HK-2 (cell line): ENCODE data around the gene CTSV.
A peak's percentile ranks its signal among the peaks of the same experiment; 100 is the strongest.
"Not testable (repeated sequence)": the region's sequence is repeated elsewhere in the genome, so short reads cannot be mapped to it uniquely, and the experiment has no call there.

Experiments
- DNase-seq: peaks from one replicate; pipeline ENCODE4 v3.0.0-alpha.2; 2018; ENCODE audit not compliant: unreplicated experiment

Gene CTSV

DNA sequence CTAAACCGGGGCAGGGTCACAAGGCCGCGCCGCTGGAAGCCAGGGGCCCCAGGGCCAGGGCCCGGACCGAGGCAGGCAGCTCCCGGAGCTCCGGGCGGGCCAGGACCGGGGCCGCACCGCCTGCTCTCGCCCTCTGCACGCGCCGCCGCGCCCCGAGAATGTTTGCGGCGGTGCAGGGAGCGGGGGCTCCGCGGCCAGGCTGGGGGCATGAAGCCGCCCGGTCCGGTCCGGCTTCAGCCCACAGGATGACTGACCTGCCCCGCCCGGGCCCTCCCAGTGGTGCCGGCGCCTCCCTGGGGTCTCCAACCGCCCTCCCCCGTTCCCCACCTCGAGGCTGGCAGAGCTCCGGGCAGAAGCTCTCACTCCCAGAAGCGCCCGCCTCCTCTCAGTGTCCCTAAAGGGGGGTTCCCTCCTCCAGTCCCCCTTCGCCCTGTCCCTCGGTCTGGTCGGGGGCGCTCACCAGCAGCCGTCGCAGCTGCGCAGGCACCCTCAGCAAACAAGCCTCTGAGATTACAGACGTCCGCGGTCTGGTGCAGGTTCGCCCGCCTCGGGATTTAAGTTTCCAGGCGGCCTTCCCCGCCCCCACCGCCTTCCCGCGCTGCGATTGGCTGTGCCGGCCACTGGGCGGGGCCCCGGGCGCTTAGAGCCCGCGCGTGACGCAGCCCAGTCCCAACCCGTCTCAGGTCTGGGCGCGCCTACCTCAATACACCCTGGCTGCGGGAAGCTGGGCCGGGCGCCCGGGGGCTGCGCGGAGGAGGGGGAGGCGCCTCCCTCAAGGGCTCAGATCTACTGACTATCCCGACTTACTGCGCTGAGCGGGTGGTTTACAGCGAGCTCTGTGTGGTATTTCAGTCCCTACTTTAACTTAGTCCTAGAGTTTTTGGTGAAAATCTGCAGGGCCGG, at the start of gene CTSV:
Gene CTSV (minus strand): TSS at position 532 of the 903 bp plus-strand sequence. CDS start 1,099 bp downstream, outside the sequence.
- peak; percentile 91 for DNase-seq

GRCh38 chr9:97087668-97088215, 48.8 kb upstream of the CTSV start:
- not testable (repeated sequence) for DNase-seq

GRCh38 chr9:97084562-97084991, 45.6 kb upstream of the CTSV start:
- DNase-seq, result not testable (repeated sequence)

DNA sequence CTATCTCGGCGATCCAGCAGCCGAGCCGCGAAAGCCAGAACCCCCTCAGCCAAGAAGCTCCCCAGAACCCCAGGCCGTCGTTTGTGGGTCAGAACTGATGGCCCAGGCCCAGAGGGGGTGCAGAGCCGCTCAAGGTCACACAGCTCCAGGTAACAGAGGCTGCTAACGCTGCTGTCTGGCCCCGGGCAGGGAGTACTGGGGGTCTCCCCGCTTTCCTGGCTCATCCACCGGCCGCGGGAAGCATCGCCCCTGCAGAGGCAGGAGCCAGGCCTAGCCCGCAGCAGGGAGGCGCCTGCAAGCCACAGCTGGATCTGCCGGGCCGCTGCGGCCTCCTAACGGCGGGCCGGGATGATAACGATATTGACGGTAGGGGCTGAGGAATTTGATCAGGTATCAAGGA, 39.4 kb upstream of the CTSV start:
- no peak for DNase-seq

GRCh38 chr9:97077452-97078295, 38.7 kb upstream of the CTSV start:
- no peak for DNase-seq

DNA sequence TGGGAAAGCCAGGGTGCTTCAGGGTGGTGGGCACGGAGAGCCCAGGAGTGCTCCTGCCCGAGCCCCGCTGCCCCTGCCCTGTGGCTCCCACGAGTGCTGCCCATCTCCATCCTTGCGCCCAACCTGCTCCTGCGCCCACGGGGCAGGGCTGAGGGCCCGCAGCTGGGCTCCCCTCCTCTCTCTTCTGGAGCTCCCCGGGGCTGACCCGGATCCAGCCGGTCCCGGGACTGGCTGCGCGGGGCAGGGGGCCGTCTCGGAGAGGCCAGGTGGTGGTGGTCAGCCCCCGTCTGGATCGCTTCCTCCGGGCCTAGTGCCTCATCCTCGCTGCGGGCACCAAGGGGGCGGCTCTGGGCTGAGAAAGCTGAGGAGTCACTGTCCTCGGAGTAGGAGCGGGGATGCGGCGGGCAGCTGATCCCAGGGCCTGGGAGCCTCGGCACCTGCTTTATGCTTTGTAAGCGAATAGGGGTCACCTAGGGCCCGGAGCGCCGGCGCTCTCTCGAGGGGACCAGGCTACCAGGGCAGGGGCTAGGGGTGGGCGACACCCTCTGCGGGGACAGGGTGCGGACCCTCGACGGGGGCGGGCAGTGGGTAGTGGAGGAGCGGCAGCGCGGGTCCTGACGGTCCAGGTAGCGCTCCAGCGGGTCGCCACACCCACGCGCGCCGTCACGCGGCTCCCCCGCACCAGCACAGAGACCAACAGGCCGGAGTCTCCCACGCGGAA, 37.9 kb upstream of the CTSV start:
- not testable (repeated sequence) for DNase-seq

DNA sequence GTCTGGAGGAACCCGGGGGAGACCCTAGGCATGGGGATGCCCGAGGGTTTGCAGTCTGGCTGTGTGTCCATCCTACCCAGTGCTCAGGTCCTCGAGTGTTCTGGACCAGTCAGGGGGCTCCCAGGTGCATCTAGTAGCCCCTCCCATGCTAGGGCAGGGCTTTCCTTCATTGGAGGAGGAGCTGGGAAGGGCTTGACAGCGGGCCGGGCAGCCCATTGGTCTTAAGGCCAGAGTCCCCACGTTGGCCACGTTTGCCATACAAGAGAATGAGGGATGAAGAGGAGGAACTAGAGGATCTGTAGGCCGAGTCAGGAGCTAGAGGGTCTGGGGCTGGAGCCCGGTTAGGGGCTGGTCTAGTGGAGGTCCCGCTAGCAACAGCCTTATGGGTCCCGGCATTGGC, 37.3 kb upstream of the CTSV start:
- no peak for DNase-seq

DNA sequence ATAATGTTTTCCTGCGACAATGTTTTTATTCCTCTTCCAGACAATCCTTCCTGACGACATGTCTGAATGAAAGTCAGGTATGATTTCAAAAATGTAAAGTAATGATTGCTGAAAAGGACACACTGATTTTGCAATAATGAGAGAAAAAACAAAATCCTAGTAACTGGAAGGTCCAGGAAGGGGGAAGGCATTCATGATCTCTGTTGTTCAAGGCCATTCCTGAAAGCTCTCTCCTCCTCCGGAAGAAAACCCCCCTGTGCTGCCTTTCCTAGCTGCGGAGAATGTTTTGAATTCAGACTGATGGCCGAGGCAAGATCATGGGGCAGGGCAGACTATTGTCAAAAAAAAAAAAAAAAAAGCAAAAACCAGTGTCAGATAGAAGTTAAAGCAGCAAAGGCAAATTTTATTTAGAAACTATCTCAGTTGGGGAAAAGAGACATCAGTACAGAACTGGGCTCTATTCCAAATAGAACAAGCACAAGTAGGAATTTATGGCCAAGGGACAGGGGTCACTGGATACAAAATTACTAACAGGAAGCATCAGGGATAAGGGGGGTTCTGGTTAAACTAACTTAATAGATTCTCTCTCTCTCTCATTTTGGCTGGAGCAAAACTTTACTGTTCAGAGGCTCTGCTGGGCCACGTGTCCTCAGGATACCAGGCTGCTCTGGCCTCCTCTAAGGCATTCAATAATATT, 36.5 kb upstream of the CTSV start:
- no peak for DNase-seq

DNA sequence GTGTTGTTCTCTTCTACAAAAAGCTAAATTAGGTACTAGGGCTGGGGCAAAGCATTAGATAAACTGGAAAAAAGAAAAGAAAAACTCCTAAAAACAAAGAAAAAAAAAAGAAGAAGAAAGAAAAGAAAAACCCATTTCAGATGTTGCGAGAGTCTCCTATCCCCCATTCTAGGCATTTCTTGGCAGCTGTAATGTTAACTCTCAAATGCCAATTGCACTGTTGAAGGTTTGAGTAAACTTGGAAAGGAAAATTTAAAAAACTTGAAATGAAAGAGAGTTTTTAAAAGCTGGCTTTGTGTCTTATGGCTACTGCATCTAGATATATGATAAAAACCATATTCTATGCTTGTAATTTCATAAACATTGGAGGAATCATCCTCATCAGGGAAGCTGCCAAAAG, 34.6 kb upstream of the CTSV start:
- no peak for DNase-seq

GRCh38 chr9:97072285-97072776, 33.4 kb upstream of the CTSV start:
- no peak for DNase-seq

DNA sequence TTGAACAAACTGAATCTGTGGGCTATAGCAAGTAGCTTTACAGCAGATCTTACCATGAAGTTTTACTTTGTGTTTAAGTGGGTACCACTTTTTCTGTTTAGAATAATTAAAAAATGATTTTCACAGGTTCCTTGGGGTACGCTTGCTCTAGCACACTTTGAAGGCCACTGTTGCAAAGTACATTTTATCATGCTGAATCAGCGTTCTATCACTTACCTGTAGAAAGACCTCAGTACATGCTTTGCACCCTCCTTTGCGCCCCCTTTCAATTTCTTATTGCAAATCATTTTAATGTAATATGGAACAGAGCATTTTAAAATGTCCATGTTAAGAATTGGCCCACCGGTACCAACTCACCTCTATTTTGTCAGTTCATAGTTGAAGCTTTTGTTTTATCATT, 31.4 kb upstream of the CTSV start:
- DNase-seq, result not testable (repeated sequence)

- no peak for DNase-seq
These were observed 28.5 kb upstream of the CTSV start for GRCh38 chr9:97067490-97067889.

DNA sequence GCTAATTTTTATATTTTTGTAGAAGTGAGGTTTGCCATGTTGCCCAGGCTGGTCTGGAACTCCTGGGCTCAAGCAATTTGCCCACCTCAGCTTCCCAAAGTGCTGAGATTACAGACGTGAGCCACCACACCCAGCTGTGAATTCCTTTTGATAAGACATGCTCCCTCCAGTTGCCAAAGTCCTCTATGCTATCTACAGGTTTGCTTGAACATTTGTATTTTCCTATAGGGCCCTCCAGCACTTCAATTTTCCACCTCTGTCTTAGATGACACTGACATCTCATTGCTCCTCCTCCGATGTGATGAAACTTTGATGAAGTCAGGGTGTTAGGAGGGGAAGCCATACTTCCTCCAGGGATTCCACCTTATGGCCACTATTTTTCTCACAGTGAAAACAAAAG, 25.2 kb upstream of the CTSV start:
- no peak for DNase-seq

DNA sequence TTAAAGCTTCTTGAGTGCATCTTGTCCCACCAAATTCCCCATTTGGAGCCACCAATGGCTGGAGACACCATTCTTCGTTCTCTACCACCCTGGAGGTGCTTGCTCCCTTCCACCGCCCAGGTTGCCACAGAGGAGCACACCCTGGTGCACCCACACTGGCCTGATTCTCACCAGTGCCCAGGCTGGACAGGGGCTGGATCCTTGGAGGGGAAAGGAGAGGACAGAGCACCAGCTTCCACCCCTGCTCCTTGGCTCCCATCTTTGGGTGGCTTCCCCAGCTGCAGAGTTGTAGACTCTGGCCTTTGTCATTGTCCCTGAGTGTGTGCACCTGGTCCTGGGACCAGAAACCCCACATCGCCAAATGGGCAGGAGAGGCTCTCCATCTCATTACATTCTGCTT, 21.9 kb upstream of the CTSV start:
- no peak for DNase-seq

GRCh38 chr9:97059626-97060025, 20.7 kb upstream of the CTSV start:
- peak; percentile 16 for DNase-seq

GRCh38 chr9:97057651-97058050, 18.7 kb upstream of the CTSV start:
- DNase-seq, result no peak

- not testable (repeated sequence) for DNase-seq
These were observed 16.9 kb upstream of the CTSV start for GRCh38 chr9:97055891-97056290.

- no peak for DNase-seq
These were observed 14.8 kb upstream of the CTSV start for GRCh38 chr9:97053717-97054116.

- DNase-seq, result no peak
These were observed 13.8 kb upstream of the CTSV start for GRCh38 chr9:97052735-97053134.

DNA sequence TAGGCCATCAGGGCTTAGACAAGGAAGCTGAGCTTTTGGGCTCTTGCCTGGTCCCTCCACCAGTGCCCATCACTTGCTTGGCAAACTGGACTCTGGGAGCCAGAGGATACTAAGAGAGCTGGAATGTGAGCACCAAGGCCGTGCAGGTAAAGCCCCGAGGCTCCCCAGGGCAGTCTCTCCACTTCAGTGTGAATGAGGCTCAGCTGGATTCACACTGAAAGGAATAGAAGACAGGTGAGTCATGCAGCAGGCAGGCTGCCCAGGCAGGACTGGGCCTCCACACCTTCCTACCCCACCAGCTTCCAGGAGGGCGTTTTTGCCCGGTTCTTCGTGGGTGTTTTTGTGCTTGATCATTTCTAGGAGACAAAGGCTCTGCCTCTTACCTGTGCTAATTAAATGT, 7.3 kb upstream of the CTSV start:
- DNase-seq, result peak; percentile 63

DNA sequence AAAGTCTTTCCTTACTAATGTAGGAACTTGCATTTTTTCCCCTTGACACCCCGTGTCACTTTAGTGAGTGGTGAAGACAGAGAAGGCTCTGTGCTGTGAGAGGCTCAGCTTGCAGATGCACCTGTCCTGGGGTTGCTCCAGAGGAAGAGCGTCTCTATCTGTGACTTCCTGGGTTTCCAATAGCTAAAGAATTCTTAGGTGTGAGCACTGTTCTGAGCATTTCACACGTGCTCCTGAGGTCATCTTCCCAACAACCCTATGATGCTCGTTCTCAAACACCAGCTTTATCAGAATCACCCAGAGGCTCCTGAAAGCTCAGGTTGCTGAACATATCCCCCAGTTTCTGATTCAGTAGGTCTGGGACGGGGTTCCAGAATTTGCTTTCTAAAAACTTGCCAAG, 6.4 kb upstream of the CTSV start:
- DNase-seq, result no peak
